Lower lobe of right lung (tissue), 2 donors: ENCODE data around the gene ARMC2. TPM values are rescaled to one million over a fixed set of nuclear protein-coding genes. Genes with fewer than 3 reads are reported as not detected.
"Not testable (repeated sequence)": the region's sequence is repeated elsewhere in the genome, so short reads cannot be mapped to it uniquely, and the experiment has no call there.

Experiments
- ATAC-seq, 2 donors: fragments of 200-7000 bp; cut with Tn5 transposase; one replicate each; pipeline ENCODE4 v1.9.1; 2020 to 2022; ENCODE audit warnings: mild to moderate bottlenecking in 2 of 2, moderate library complexity in 2 of 2
- DNase-seq: peaks from one replicate; pipeline ENCODE4 v3.0.0-alpha.2; 2020
- H3K27ac ChIP-seq: fragments of 200-600 bp; one replicate; pipeline ENCODE4 v1.8.0; 2022
- H3K27me3 ChIP-seq: fragments of 200-600 bp; one replicate; pipeline ENCODE4 v1.8.0; 2022; ENCODE audit warnings: low read depth
- H3K36me3 ChIP-seq: fragments of 200-600 bp; one replicate; pipeline ENCODE4 v1.8.0; 2022; ENCODE audit warnings: mild to moderate bottlenecking
- H3K4me1 ChIP-seq: fragments of 200-600 bp; one replicate; pipeline ENCODE4 v1.8.0; 2022
- H3K4me3 ChIP-seq: fragments of 200-600 bp; one replicate; pipeline ENCODE4 v1.8.0; 2022; ENCODE audit warnings: mild to moderate bottlenecking
- H3K9me3 ChIP-seq: fragments of 200-600 bp; one replicate; pipeline ENCODE4 v1.8.0; 2022
- CTCF ChIP-seq: fragments of 200-600 bp; IDR thresholded peaks from one replicate; pipeline ENCODE4 v1.8.0; 2022; ENCODE audit warnings: antibody characterized with exemption, mild to moderate bottlenecking
- intact Hi-C: fragments of 100-400 bp; cut with DNase I; formaldehyde crosslinking; loops from one replicate; pipeline ENCODE4 v1.11.0; 2022
- total RNA-seq: library from RNA; stranded (reverse); fragmentation: NEBNext Ultra II Directional; extraction: Animal tissue kit (Norgen Biotek cat#: 25700); gene quantifications from one replicate; pipeline ENCODE4 v1.2.1, GENCODE V29; 2021
- donor health status: DM: no; HTN: yes; CAD: no; lungs with severe emphysema.

The ARMC2 gene
- total RNA-seq, 1 donor from 2014 or later: 10.8 TPM

GRCh38 chr6:108807928-108808327 lies 40.3 kb upstream of the ARMC2 start:
- Histone ChIP-seq H3K4me1 (peaks cover 7% of the 10 kb centered on the region), H3K9me3 (no peaks in the 10 kb centered on the region), H3K27ac (no peak overlapping the region), H3K4me3 (no peak overlapping the region), H3K36me3 (no peaks in the 10 kb centered on the region), H3K27me3 (no peaks in the 10 kb centered on the region)
- DNase-seq: no peak
- intact Hi-C loops: no loop called here
- TF ChIP-seq CTCF: no peak
- no peak for ATAC-seq

- H3K27ac ChIP-seq: no peak overlapping the region
- H3K9me3 ChIP-seq: no peaks in the 10 kb centered on the region
- no peaks in the 10 kb centered on the region for H3K27me3 ChIP-seq
- DNase-seq: no peak
- H3K4me3 ChIP-seq: no peak overlapping the region
- TF ChIP-seq CTCF: no peak
- no peaks in the 10 kb centered on the region for H3K36me3 ChIP-seq
- intact Hi-C loops: no loop called here
- ATAC-seq: peak in 1 of 2 donors; percentile 11
- peaks cover 7% of the 10 kb centered on the region for H3K4me1 ChIP-seq
Observed at GRCh38 chr6:108809211-108809610, 39.0 kb upstream of the ARMC2 start.

- DNase-seq: no peak
- no peak for ATAC-seq
- intact Hi-C loops: no loop called here
- Histone ChIP-seq H3K27me3 (no peaks in the 10 kb centered on the region), H3K9me3 (no peaks in the 10 kb centered on the region), H3K4me1 (peaks cover 7% of the 10 kb centered on the region), H3K36me3 (no peaks in the 10 kb centered on the region), H3K27ac (no peak overlapping the region), H3K4me3 (no peak overlapping the region)
- no peak for TF ChIP-seq CTCF
Observed at GRCh38 chr6:108810057-108810643, 38.1 kb upstream of the ARMC2 start.

GRCh38 chr6:108811490-108811889 lies 36.7 kb upstream of the ARMC2 start:
- Histone ChIP-seq H3K4me3 (no peak overlapping the region), H3K36me3 (no peaks in the 10 kb centered on the region), H3K27me3 (no peaks in the 10 kb centered on the region), H3K4me1 (no peaks in the 10 kb centered on the region), H3K9me3 (no peaks in the 10 kb centered on the region), H3K27ac (no peak overlapping the region)
- no peak for DNase-seq
- intact Hi-C loops: no loop called here
- ATAC-seq: peak in 1 of 2 donors; percentile 48
- no peak for TF ChIP-seq CTCF

- H3K9me3 ChIP-seq, H3K4me1 ChIP-seq, H3K27me3 ChIP-seq, DNase-seq, H3K27ac ChIP-seq, H3K36me3 ChIP-seq, intact Hi-C loops, H3K4me3 ChIP-seq, ATAC-seq: not testable (repeated sequence)
Observed at GRCh38 chr6:108813218-108813617, 35.0 kb upstream of the ARMC2 start.

GRCh38 chr6:108817276-108817675 lies 30.9 kb upstream of the ARMC2 start:
- H3K4me1 ChIP-seq, H3K36me3 ChIP-seq, H3K27ac ChIP-seq, intact Hi-C loops, ATAC-seq, H3K4me3 ChIP-seq, H3K9me3 ChIP-seq, H3K27me3 ChIP-seq, DNase-seq: not testable (repeated sequence)

- ATAC-seq (no peak), DNase-seq (no peak)
- Histone ChIP-seq H3K9me3 (peaks cover 3% of the 10 kb centered on the region), H3K36me3 (no peaks in the 10 kb centered on the region), H3K27ac (no peak overlapping the region), H3K27me3 (no peaks in the 10 kb centered on the region), H3K4me3 (no peak overlapping the region), H3K4me1 (no peaks in the 10 kb centered on the region)
- intact Hi-C loops: no loop called here
- no peak for TF ChIP-seq CTCF
Observed at GRCh38 chr6:108820006-108820405, 28.2 kb upstream of the ARMC2 start.
